NOMO-1 treated with dmso at 0.1 percent for 144 hours (cell line): Measurements from ENCODE around the gene RABGAP1L.
"Not testable (repeated sequence)": the region's sequence is repeated elsewhere in the genome, so short reads cannot be mapped to it uniquely, and the experiment has no call there.

ENCODE experiments used
- DNase-seq: peaks from one replicate; lab custom pipeline; 2025; ENCODE audit not compliant: unreplicated experiment; lab: John Stamatoyannopoulos, UW

The RABGAP1L gene

DNA sequence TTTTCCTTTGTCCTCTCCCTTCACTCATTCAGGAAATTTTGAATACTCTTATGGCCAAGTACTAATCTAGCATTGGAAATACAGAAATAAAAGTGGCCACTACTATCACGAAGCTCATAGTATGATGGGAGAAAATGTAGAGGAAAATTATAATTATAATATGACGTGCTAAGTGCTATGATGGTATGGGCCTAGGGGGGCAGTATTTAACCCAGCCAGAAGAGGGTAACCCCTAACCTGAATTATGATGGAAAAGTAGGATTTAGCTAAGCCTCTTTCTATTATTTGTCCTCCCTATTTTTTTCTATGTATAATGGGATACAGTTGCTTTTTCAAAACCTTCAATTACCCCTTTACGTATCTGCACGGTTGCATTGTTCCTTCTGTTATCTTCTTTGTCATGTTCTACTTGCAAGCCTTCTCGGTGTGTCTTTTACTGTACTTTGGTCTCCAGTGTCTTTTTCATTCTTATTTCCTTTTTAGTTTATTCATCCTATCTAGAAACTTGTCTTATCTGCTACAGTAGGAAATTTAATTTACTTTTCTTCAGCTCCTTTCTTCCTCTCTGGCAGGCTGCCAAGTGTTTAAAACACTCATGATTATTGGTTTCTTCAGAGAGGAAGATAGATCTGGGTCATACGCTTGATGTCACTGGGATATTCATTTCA lies 199.6 kb downstream of the RABGAP1L start:
- no peak for DNase-seq

DNA sequence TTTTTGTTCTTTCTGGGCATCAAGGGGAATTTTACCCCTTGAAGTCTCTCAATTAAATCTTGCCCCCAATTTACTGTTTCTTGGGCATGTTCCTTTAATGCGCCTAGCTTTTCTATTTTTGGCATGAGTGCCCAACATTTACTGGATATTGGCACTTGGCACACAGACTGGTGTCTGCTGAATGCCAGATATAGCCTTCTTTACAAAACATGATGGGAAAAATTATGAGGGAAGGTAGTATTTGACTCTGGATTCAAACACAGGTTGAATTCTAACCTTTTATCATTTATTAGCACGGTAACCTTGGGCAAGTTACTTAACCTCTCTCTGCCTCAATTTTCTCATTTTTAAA lies 200.1 kb downstream of the RABGAP1L start:
- no peak for DNase-seq

DNA sequence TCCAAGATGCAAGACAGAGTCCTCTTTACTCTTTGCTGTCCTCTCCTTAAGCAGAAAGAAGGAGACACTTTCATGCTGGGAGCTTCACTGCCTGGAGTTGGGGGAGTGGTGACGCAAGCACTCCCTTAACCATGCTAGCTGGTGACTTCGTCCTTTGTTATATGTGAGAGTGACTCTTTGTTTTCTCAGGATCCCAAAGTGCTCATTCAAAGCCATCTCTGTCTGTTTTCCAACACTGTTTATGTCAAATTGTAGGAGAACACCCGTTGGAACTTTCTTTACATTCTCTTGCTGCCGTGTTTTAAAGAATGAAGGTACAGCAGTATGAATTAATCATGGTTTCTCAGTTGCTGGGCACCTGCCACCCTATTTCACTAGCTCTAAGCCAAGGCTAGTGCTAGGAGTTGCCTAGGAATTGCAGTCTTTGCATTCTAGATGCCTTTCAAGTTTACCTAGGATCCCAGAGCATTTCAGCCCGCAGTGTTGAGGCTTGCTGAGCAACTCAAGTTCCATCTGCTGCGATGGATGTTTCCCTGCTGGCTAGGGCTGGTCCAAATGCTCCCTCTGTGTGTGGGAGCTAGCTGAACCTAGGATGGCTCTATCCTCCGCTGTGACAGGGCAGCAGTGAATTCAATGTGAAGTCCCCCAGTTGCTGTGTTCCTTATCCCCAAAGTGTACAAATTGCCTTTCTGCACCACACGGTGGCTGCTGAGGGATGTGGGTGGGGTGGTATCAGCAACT lies 205.8 kb downstream of the RABGAP1L start:
- DNase-seq: no peak

DNA sequence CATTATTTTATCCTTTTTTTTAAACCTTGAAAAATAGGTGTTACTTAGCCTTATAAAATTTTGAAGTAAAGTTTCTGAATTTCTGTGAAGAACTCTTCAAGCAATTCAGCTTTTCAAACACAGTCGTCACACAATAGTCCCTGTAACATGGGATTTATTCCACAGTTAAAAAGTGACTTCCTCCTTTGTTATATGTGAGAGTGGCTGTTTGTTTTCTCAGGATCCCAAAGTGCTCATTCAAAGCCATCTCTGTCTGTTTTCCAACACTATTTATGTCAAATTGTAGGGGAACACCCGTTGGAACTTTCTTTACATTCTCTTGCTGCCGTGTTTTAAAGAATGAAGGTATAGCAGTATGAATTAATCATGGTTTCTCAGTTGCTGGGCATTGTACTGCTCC lies 207.6 kb downstream of the RABGAP1L start:
- no peak for DNase-seq

DNA sequence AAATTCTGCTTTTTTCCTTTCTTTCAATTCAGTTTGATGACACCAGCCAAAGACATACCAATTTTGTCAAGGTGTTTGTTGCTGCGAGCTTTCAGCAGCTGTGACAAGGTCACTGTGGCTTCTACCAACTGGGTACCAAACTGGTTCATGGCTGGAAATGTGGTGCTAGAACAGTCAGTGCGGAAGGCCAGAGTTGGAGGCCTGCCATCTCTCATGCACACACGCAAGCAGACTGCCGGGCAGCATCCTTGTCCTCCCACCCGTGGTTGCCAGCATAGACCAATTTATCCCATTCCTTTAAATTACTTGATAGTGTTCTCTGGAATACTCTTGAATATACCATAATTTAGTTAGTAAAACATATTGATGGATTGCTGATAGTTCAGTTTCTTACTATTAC lies 208.6 kb downstream of the RABGAP1L start:
- DNase-seq: no peak

DNA sequence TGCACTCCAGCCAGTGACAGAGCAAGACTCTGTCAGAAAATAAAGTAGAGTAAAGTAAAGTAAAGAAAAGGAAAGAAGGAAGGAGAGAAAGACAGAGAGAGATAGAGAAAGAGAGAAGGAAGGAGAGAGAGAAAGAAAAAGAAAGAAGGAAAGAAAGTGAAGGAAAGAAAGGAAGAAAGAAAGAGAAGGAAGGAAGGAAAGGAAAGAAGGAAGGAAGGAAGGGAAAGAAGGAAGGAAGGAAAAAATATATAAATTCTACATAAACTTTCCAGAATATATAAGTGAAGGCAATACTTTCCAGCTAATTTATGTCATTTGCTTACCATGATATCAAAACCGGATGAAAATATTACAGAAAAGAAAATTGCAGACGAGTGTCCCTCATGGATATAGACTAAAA lies 216.7 kb downstream of the RABGAP1L start:
- DNase-seq: no peak

DNA sequence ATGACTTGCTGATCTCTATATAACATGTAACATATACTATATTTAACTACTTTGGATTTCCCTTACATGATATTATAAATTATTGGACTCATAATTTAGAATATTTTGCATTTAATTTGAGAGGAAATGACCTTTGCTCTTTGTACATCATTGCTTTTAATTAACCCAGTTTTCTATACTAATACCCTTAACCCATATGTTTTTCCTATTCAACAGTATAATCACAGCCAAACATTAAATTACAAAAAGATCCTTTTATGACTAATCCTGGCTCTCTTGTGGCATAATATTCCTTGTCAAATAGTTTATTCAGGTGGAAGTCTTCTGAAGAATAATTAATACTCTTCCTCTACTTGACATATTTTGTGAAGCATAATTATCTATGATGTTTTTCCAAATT lies 232.4 kb downstream of the RABGAP1L start:
- DNase-seq: no peak

DNA sequence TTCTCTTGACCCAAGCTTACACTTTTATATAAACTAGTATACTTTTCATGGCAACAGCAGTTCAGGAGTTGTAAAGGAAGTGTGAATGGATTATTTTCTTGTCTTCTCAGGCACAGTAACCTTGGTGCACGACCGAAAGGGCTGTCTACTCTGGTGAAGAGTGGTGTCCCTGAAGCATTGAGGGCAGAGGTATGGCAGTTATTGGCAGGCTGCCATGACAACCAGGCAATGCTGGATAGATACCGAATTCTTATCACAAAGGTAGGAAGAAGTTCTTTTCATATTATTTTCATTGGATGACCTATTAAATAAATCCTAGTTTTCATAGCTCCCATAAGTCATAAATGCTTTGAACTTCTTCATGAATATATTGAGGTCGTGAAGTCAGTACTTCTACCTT lies 234.6 kb downstream of the RABGAP1L start:
- DNase-seq: no peak

DNA sequence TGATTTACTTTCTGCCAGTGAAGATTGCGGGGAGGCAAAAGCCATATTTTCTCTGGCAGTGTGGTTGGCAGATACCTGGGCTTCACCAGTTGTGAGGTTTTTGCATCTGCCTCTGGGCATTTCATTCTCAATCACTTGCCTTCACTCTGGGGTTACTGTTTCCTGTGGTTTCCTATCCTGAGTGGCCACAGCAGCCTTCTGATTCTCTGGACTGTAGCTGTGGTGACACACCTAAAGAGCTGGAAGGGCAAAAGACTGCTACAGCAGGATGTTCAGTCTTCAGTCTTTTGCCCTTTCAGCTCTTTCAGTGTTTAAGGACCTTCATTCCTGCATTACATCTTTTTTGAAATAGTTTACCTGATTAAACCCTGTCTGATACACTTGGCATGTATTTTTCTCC lies 237.9 kb downstream of the RABGAP1L start:
- DNase-seq: no peak

DNA sequence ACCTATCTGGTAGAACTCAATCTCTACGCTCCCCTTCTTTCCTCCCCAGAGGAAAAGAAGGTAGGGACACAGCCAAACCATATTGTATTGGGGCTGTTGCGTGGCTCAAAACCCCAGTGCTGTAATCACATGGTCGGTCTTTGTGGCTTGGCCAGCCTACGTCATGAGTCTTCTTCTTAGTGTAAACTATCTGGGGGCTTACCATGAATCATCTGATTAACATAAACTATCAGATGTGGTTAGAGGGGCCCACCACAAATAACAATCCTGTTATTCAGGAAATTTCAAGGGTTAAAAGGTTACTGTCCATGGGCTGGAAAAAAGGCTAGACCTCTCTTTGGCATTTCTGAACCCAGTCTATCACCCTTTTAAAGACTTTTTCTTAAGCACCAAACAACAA lies 238.9 kb downstream of the RABGAP1L start:
- DNase-seq: no peak

DNA sequence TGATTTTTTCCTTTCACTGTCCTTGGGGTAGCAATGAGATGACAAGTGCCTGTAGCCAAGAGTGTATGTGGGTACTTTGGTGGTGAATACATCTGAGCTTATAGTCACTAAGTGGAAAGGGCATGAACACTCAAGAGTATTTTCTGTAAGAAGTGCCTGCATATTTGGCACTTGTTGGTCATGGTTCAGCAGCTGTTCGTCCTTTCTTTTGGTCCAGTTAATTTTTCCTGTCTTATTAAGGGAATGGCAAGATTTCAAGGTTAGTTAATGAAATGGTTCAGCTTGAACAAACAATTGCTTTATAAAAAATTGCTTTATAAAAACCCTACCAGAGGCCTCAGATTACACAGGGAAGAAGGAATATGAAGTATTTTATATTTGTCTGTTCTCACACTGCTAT lies 239.9 kb downstream of the RABGAP1L start:
- no peak for DNase-seq

DNA sequence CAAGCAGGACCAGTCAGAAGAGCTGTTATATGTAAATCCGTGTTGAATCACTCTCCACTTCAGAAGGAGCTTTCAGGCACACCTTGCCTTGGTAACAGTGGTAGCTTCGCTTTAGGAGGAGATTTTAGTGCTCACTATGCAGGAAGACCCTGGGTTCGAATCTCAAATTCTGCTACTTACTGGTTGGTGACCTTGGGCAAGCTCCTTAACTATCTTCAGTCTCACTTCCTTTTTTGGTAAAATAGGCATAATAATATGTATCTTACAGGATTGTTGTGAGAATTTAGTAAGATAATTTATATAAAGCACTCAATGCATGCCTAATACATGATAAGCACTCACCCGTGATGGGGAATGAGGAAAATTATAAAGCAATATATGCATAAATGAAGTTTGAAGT lies 241.8 kb downstream of the RABGAP1L start:
- no peak for DNase-seq

DNA sequence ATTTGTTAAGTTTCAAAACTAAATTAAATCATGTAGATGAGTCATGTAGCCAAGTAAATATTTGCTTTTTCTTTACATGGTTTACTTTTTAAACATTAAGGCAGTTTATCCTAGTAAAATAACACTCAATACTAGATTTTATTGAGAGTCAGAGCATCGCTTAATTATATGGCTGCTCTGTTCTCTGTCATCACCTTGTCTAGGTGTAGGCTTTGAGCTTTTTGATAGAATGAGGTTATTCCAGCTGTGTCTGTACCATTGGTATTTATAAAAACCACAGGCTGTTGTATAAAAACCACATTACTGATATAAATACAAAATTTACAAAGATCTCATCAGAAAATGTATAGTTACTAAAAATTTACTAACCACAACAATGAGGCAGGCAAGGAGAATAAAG lies 245.9 kb downstream of the RABGAP1L start:
- DNase-seq: no peak

DNA sequence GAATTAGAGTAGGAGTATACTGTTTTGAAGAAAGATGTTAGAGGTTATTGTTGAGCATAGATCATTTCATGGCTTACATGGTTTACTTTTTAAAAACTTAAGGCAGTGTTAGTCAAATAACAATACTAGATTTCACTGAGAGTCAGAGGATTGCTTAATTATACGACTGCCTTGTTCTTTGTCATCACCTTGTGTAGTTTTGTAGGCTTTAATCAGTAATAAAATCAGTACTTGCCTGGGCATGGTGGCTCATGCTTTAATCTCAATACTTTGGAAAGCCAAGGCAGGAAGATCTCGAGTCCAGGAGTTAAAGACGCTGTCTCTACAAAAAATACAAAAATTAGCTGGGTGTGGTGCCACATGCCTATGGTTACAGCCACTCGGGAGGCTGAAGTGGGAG lies 247.1 kb downstream of the RABGAP1L start:
- DNase-seq: no peak

DNA sequence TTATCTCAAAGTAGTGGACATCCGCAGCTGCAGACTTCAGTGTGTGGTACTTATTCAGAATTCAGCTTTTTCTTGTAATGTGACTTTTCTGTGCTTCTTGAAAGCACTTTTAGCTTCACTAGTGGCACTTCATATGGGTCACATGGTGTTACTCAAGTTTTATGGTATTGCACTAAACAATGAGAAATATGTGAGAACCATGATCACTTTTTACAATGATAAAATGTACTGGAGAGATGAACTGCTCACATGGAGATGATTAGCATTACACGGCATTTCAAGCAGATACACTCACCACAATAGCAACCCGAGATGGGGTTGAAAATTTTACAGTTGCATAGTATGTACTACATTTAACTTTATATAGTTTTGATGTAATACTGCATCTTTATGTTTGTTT lies 248.3 kb downstream of the RABGAP1L start:
- no peak for DNase-seq

DNA sequence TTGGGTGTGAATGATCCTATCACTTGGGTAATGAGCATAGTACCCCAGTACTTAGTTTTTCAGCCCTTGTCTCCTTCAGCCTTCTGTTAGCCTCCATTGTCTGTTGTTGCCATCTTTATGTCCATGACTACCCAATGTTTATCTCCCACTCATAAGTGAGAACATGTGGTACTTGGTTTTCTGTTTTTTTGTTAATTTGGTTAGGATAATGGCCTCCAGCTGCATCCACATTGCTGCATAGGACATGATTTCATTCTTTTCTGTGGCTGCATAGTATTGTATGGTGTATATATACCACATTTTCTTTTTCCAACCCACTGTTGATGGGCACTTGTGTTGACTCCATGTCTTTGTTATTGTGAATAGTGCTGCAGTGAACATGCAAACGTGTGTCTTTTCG lies 248.8 kb downstream of the RABGAP1L start:
- no peak for DNase-seq

DNA sequence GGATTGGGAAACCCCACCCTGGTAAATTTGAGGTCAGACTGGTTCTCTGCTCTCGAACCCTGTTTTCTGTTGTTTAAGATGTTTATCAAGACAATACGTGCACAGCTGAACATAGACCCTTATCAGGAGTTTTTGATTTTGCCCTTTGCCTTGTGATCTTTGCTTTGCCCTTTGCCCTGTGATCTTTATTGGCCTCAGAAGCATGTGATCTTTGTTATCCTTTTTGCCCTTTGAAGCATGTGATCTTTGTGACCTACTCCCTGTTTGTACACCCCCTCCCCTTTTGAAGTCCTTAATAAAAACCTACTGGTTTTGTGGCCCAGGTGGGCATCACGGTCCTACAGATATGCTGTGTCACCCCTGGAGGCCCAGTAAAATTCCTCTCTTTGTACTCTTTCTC lies 250.5 kb downstream of the RABGAP1L start:
- DNase-seq: not testable (repeated sequence)

DNA sequence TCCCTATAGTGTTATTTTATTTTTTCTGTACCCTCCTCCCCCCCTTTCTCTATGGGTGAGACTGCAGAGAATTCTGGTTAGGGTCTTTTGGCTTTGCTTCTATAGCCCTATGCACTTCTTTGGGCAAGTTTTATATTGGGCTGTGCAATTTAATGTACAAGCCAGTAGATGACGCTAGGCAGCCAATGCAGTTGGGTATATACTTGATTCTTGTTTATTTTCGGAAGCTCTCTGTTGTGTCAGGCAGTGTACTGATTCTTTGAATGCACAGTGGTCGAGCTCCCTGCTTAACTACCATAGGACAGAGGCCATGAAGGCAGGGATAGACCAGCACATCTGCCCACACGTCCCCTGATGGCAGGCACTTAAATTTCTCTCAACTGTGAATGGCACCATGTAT lies 254.3 kb downstream of the RABGAP1L start:
- DNase-seq: no peak

DNA sequence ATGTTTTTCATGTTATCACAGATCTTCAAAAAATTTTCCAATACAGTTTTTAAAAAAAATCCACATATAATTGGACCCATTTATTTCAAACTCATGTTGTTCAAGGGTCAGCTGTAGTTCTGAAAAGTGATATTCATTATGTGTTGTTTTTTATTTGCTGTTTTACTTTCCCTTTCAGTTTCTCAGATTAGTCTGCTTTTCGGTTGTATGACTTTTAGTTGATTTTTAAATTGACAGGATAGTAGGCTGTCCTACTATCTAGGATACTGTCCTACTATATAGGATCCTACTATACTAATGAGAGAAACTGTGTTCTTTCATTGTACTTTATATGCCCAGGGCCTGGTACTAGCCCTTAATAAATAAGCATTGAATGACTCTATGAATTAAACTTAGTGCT lies 254.9 kb downstream of the RABGAP1L start:
- no peak for DNase-seq

DNA sequence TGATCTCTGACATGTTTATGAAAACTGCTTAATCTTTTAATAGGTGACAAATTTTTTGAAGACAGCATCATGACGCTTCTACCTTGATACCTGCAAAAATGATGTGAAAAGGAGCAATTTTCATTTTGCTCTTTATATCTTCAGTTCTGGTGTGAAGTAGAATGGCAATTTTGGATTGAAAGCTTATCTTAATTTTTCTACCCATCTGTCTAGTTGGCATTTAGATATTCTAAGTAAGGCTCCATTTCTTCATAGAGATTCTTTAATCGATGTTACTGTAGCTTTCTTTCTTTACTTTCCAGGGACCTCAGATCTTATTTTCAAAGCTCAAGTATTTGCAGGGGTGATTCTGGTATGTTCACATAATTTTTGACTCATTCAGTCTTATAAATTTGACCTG lies 256.2 kb downstream of the RABGAP1L start:
- DNase-seq: no peak

DNA sequence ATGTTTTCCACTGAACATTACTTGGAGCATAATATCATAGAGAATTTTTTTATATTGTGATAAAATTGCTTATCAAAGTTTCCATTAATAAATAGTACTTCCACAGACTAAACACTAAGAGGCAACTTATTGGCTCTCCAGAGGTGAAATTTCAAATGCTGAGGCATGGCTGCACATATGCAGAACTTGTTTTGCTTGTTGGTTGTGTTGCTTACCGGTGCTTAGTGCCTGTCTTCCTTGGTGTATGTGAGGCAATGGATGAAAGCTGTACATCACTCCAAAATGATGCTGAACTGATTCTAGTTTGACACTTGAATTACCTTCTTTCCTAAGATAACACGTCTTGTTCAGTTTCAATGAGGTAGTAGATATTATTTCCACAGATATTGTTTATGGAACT lies 258.6 kb downstream of the RABGAP1L start:
- no peak for DNase-seq

DNA sequence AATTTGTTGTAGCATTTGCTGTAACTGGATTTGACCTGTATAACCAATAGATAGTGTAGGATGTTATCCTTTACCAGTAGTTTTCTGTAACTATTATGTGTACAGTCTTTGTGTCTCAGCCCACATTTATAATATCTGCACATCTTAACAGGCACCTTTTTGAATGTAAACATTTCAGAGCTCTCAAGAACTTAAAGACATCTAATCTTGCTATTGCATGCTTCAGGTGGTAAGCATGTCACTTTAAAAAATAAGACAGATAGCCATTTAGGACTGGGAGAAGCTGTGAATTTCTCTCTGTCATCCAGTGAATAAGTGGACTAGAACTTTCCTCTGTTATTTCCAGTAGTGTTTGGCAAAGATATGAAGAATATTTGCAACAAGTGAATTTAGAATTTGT lies 265.8 kb downstream of the RABGAP1L start:
- DNase-seq: no peak

DNA sequence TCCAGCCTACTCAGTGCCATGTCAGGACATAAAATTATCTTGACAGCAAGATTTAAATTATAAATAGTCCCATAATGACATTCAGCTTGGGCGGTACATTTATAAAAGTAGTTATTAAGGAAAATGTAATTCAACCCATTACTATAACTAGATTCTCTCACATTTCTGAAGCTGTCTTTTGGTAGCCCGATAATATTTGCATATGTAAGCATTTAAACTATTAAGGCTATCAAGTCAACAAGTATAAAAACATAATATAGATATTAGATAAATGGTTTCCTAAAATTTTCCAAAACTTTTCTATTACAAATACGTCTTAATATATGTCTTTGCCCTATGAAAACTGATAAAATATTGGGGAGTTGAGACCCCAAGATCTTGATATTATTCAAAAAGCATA lies 266.8 kb downstream of the RABGAP1L start:
- DNase-seq: no peak
